ENCODE measurements around the gene GTF2F2.
"Not testable (repeated sequence)": the region's sequence is repeated elsewhere in the genome, so short reads cannot be mapped to it uniquely, and the experiment has no call there.

Gene GTF2F2

GRCh38 chr13:45298550-45298949, 178.2 kb downstream of the GTF2F2 start:
- DNase-seq (ENCODE audit: low read depth in 1 of 2, low spot score in 1 of 2): not testable (repeated sequence)

GRCh38 chr13:45299194-45299593, 178.9 kb downstream of the GTF2F2 start:
- DNase-seq (ENCODE audit: low read depth in 1 of 2, low spot score in 1 of 2): no peak

GRCh38 chr13:45300190-45300985, 180.1 kb downstream of the GTF2F2 start:
- no peak for DNase-seq (ENCODE audit: low read depth in 1 of 2, low spot score in 1 of 2)

- DNase-seq (ENCODE audit: low read depth in 1 of 2, low spot score in 1 of 2): no peak
Measured at GRCh38 chr13:45301263-45301662, 181.0 kb downstream of the GTF2F2 start.

GRCh38 chr13:45302507-45302906, 182.2 kb downstream of the GTF2F2 start:
- DNase-seq (ENCODE audit: low read depth in 1 of 2, low spot score in 1 of 2): no peak

- no peak for DNase-seq (ENCODE audit: low read depth in 1 of 2, low spot score in 1 of 2)
Measured at GRCh38 chr13:45303026-45303425, 182.7 kb downstream of the GTF2F2 start.

- DNase-seq (ENCODE audit: low read depth in 1 of 2, low spot score in 1 of 2): no peak
Measured at GRCh38 chr13:45303866-45304265, 183.6 kb downstream of the GTF2F2 start.

- DNase-seq (ENCODE audit: low read depth in 1 of 2, low spot score in 1 of 2): no peak
Measured at GRCh38 chr13:45305079-45305478, 184.8 kb downstream of the GTF2F2 start.

- DNase-seq (ENCODE audit: low read depth in 1 of 2, low spot score in 1 of 2): no peak
Measured at GRCh38 chr13:45306966-45307365, 186.7 kb downstream of the GTF2F2 start.

GRCh38 chr13:45310341-45311131, 190.2 kb downstream of the GTF2F2 start:
- DNase-seq (ENCODE audit: low read depth in 1 of 2, low spot score in 1 of 2): no peak

- DNase-seq (ENCODE audit: low read depth in 1 of 2, low spot score in 1 of 2): no peak
Measured at GRCh38 chr13:45314822-45315221, 194.5 kb downstream of the GTF2F2 start.

GRCh38 chr13:45315520-45316167, 195.3 kb downstream of the GTF2F2 start:
- DNase-seq (ENCODE audit: low read depth in 1 of 2, low spot score in 1 of 2): no peak

- no peak for DNase-seq (ENCODE audit: low read depth in 1 of 2, low spot score in 1 of 2)
Measured at GRCh38 chr13:45316338-45316737, 196.0 kb downstream of the GTF2F2 start.

GRCh38 chr13:45316996-45317395, 196.7 kb downstream of the GTF2F2 start:
- no peak for DNase-seq (ENCODE audit: low read depth in 1 of 2, low spot score in 1 of 2)

GRCh38 chr13:45320876-45321629, 200.7 kb downstream of the GTF2F2 start:
- DNase-seq (ENCODE audit: low read depth in 1 of 2, low spot score in 1 of 2): no peak

GRCh38 chr13:45325806-45326205, 205.5 kb downstream of the GTF2F2 start:
- no peak for DNase-seq (ENCODE audit: low read depth in 1 of 2, low spot score in 1 of 2)

GRCh38 chr13:45327253-45327955, 207.1 kb downstream of the GTF2F2 start:
- no peak for DNase-seq (ENCODE audit: low read depth in 1 of 2, low spot score in 1 of 2)

GRCh38 chr13:45328661-45329111, 208.4 kb downstream of the GTF2F2 start:
- no peak for DNase-seq (ENCODE audit: low read depth in 1 of 2, low spot score in 1 of 2)

GRCh38 chr13:45331123-45331619, 210.9 kb downstream of the GTF2F2 start:
- DNase-seq (ENCODE audit: low read depth in 1 of 2, low spot score in 1 of 2): no peak

GRCh38 chr13:45331692-45332035, 211.4 kb downstream of the GTF2F2 start:
- no peak for DNase-seq (ENCODE audit: low read depth in 1 of 2, low spot score in 1 of 2)

All from activated CD4-positive, alpha-beta T cell treated with anti-CD3 and anti-CD28 coated beads, Interleukin-2, amount 50 U/mL, for 24 hours (primary cell).